Right lobe of liver (tissue), 6 donors: ENCODE measurements around the gene STON2. TPM values are rescaled to one million over a fixed set of nuclear protein-coding genes. Genes with fewer than 3 reads are reported as not detected.
"Not testable (repeated sequence)": the region's sequence is repeated elsewhere in the genome, so short reads cannot be mapped to it uniquely, and the experiment has no call there.

Experiments
- ATAC-seq, 4 donors: fragments of 200-7000 bp; cut with Tn5 transposase; one replicate each; pipeline ENCODE4 v1.9.1; 2020; ENCODE audit warnings: mild to moderate bottlenecking in 4 of 4, moderate library complexity in 4 of 4
- DNase-seq, 3 donors: peaks; one replicate each; pipeline ENCODE4 v3.0.0-alpha.2; 2020
- H3K27ac ChIP-seq, 3 donors: fragments of 200-600 bp; one replicate each; pipeline ENCODE4 v1.8.0; 2022
- H3K27me3 ChIP-seq, 2 donors: fragments of 200-600 bp; one replicate each; pipeline ENCODE4 v1.8.0; 2022
- H3K36me3 ChIP-seq, 4 donors: fragments of 200-600 bp; sonication (generic) in 1 of 4; one replicate each; pipeline versions ENCODE4 v1.5.1 to v1.8.0; 2017 to 2022; ENCODE audit warnings: control low read depth in 1 of 4
- H3K4me1 ChIP-seq, 4 donors: fragments of 200-600 bp; sonication (generic) in 1 of 4; one replicate each; pipeline versions ENCODE4 v1.5.1 to v1.8.0; 2017 to 2022; ENCODE audit warnings: control low read depth in 1 of 4
- H3K4me3 ChIP-seq, 3 donors: fragments of 200-600 bp; one replicate each; pipeline ENCODE4 v1.8.0; 2022
- H3K9me3 ChIP-seq, 4 donors: fragments of 200-600 bp; sonication (generic) in 1 of 4; one replicate each; pipeline versions ENCODE4 v1.5.1 to v1.8.0; 2017 to 2022; ENCODE audit warnings: control low read depth in 1 of 4
- POLR2A ChIP-seq: fragments of 450-650 bp; IDR thresholded peaks from one replicate; pipeline ENCODE4 v1.6.1; 2017; ENCODE audit warnings: antibody characterized with exemption, mild to moderate bottlenecking
- WGBS: methylation state at CpG from one replicate; pipeline ENCODE4 v1.1.6; 2018; ENCODE audit warnings: low coverage, low lambda C conversion rate; ENCODE audit not compliant: insufficient coverage; ENCODE audit errors: missing lambda C conversion rate; 5-methylcytosine and 5-hydroxymethylcytosine counted together
- intact Hi-C, 2 donors: fragments of 100-400 bp; cut with DNase I; formaldehyde crosslinking; loops; one replicate each; pipeline versions ENCODE4 v1.11.2 to v1.14.1; 2022
- total RNA-seq, 6 experiments: library from RNA; depleted of rRNA in 2 of 6; stranded (reverse); fragments of >200 nt in 2 of 6; fragmentation: NEBNext Ultra II Directional in 3 of 6; extraction: Animal tissue kit (Norgen Biotek cat#: 25700) in 3 of 6; gene quantifications; one replicate each; pipeline versions ENCODE4 v1.1.0 to v1.2.4, GENCODE V29; 2016 to 2023
- TF ChIP-seq, protein P1 (sequence below), 4 donors: fragments of 200-600 bp in 3 of 4; fragments of 450-650 bp in 1 of 4; IDR thresholded peaks; one replicate each; pipeline versions ENCODE4 v1.5.1 to v1.8.0; 2016 to 2022; ENCODE audit warnings: antibody characterized with exemption in 4 of 4, mild to moderate bottlenecking in 2 of 4
- donor health status: DM: no; HTN: yes; CAD: no.
- donor health status: DM: no; HTN: no; CAD: no.
- donor health status: DM: no; HTN: no; CAD: no.
- donor health status: DM: no; HTN: yes; CAD: no.
- donor health status: DM: no; HTN: yes; CAD: no.

The STON2 gene
- total RNA-seq, 6 experiments from 2014 or later: 4.9 to 23.7 (median 10.7) TPM

DNA sequence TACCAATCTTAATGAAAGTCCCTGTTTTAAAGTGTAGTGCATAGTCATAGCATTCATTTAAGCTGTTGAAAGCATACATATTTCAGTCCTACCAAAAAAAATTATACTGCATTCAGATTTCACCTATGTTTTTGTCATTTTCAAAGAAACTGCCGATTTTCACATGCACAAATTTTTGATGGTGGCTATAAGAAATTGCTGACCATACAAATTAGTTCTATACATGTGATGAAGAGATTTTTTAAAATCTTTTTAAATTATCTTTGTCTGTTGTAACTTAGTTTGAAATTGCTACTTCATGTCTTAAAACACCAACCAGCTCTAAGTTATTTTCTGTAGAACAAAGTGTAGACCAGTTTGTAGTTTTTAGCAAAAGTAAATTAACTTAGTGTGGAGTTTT is 175.9 kb downstream of the STON2 start:
- H3K4me3 ChIP-seq: no peak overlapping the region
- 88% methylated on average over 1 of the region's 1 CpG for WGBS
- intact Hi-C loops: no loop called here
- ATAC-seq (no peak), DNase-seq (no peak)
- H3K27me3 ChIP-seq: no peaks in the 10 kb centered on the region
- no peak for TF ChIP-seq POLR2A
- TF ChIP-seq, protein P1, sequence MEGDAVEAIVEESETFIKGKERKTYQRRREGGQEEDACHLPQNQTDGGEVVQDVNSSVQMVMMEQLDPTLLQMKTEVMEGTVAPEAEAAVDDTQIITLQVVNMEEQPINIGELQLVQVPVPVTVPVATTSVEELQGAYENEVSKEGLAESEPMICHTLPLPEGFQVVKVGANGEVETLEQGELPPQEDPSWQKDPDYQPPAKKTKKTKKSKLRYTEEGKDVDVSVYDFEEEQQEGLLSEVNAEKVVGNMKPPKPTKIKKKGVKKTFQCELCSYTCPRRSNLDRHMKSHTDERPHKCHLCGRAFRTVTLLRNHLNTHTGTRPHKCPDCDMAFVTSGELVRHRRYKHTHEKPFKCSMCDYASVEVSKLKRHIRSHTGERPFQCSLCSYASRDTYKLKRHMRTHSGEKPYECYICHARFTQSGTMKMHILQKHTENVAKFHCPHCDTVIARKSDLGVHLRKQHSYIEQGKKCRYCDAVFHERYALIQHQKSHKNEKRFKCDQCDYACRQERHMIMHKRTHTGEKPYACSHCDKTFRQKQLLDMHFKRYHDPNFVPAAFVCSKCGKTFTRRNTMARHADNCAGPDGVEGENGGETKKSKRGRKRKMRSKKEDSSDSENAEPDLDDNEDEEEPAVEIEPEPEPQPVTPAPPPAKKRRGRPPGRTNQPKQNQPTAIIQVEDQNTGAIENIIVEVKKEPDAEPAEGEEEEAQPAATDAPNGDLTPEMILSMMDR (IDR thresholded peaks at IDR 0.05): no peak
- H3K9me3 ChIP-seq: no peaks in the 10 kb centered on the region
- H3K27ac ChIP-seq: no peak overlapping the region
- no peaks in the 10 kb centered on the region for H3K36me3 ChIP-seq
- H3K4me1 ChIP-seq: peaks cover 0 to 12% (median 0%) of the 10 kb centered on the region in 4 donors

GRCh38 chr14:81223788-81224187 is 176.3 kb downstream of the STON2 start:
- ATAC-seq, H3K9me3 ChIP-seq, H3K4me3 ChIP-seq, intact Hi-C loops, H3K27me3 ChIP-seq, H3K36me3 ChIP-seq, DNase-seq, H3K27ac ChIP-seq: not testable (repeated sequence)
- peaks cover 0 to 12% (median under 1%) of the 10 kb centered on the region in 4 donors for H3K4me1 ChIP-seq
- WGBS: 86% methylated on average over 5 of the region's 7 CpGs

DNA sequence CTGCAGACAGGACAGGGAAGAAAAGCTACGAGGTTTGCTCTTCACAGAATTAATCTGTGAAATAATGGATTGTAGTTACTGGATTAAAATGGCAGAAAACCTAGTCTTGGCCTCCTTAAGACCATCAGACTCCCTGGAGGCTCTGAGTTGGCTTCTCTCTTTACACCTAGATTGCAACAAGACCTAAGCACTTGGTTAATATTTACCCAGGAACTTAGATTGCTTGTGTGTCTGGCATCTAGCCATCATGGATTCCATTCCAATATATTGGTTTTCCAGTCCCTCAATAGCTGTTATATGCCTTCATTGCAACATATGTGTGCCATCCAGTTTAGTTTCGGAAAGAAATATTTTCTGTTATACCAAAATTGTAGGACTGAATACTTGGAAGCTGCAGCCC is 177.4 kb downstream of the STON2 start:
- Histone ChIP-seq H3K27me3 (no peaks in the 10 kb centered on the region), H3K27ac (peak overlapping the region in 1 of 3 donors; percentile 98), H3K4me1 (peaks cover 0 to 23% (median 6%) of the 10 kb centered on the region in 4 donors), H3K4me3 (no peak overlapping the region), H3K9me3 (no peaks in the 10 kb centered on the region), H3K36me3 (no peaks in the 10 kb centered on the region)
- ATAC-seq: peak in 1 of 4 donors; percentile 15
- intact Hi-C loops: no loop called here
- no peak for DNase-seq
- no peak for TF ChIP-seq POLR2A
- TF ChIP-seq, protein P1 (IDR thresholded peaks at IDR 0.05): no peak
- 24% methylated on average over 2 of the region's 2 CpGs for WGBS

DNA sequence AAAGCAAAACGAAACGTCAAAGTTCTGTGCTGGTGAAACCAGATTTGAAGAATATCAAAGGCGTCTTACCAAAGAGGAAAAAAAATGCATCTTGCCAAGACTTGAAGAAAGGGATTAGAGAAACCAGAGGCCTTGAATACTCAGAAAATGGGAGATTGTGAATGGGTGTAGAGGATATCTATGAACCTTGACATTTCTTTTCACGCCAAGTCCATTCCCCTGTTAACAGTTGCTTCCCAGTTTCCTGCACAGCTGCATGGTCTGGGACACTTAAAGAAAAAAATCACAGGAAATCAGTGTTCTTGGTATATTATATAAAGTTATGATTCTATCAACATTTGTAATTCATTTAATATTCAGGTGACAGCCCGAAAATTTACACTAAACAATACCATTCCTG is 178.0 kb downstream of the STON2 start:
- intact Hi-C loops: no loop called here
- no peak for ATAC-seq
- H3K4me1 ChIP-seq: peaks cover 0 to 29% (median 7%) of the 10 kb centered on the region in 4 donors
- H3K27me3 ChIP-seq: no peaks in the 10 kb centered on the region
- peak overlapping the region in 1 of 3 donors; percentile 70 for H3K4me3 ChIP-seq
- 43% methylated on average over 4 of the region's 5 CpGs for WGBS
- TF ChIP-seq, protein P1 (IDR thresholded peaks at IDR 0.05): no peak
- no peak for TF ChIP-seq POLR2A
- peak overlapping the region; percentile 95 to 99 (median 98) for H3K27ac ChIP-seq
- H3K9me3 ChIP-seq: no peaks in the 10 kb centered on the region
- no peaks in the 10 kb centered on the region for H3K36me3 ChIP-seq
- no peak for DNase-seq

GRCh38 chr14:81221579-81222102 is 178.5 kb downstream of the STON2 start:
- intact Hi-C loops: no loop called here
- no peak for TF ChIP-seq POLR2A
- TF ChIP-seq, protein P1 (IDR thresholded peaks at IDR 0.05): no peak

More at GRCh38 chr14:81221579-81222102, 178.5 kb downstream of the STON2 start:
- Histone ChIP-seq H3K27ac (peak overlapping the region; percentile 95 to 99 (median 98)), H3K27me3 (no peaks in the 10 kb centered on the region), H3K9me3 (no peaks in the 10 kb centered on the region), H3K4me3 (peak overlapping the region; percentile 67 to 70 (median 70)), H3K36me3 (no peaks in the 10 kb centered on the region), H3K4me1 (peaks cover 0 to 29% (median 7%) of the 10 kb centered on the region in 4 donors)
- ATAC-seq: no peak
- DNase-seq: no peak
- 18% methylated on average over 14 of the region's 16 CpGs for WGBS
